GM18505 (cell line): ENCODE results near the gene FADD.

ENCODE experiments used
- ATAC-seq: cut with Tn5 transposase; IDR thresholded peaks from one replicate; pipeline ENCODE4 v1.9.1; 2021; ENCODE audit not compliant: unreplicated experiment
- POLR2A ChIP-seq: IDR thresholded peaks from 4 replicates; pipeline ENCODE4 v1.6.1; 2011; ENCODE audit warnings: borderline replicate concordance; ENCODE audit not compliant: insufficient read depth, insufficient read length; ENCODE audit errors: extremely low read depth

Gene FADD

GRCh38 chr11:70243912-70244652 lies 41.0 kb downstream of the FADD start:
- no peak for TF ChIP-seq POLR2A
- ATAC-seq: no peak

- ATAC-seq: no peak
- no peak for TF ChIP-seq POLR2A
Measured at GRCh38 chr11:70244698-70245097, 41.6 kb downstream of the FADD start.

- no peak for ATAC-seq
- no peak for TF ChIP-seq POLR2A
Measured at GRCh38 chr11:70246196-70246595, 43.1 kb downstream of the FADD start.

DNA sequence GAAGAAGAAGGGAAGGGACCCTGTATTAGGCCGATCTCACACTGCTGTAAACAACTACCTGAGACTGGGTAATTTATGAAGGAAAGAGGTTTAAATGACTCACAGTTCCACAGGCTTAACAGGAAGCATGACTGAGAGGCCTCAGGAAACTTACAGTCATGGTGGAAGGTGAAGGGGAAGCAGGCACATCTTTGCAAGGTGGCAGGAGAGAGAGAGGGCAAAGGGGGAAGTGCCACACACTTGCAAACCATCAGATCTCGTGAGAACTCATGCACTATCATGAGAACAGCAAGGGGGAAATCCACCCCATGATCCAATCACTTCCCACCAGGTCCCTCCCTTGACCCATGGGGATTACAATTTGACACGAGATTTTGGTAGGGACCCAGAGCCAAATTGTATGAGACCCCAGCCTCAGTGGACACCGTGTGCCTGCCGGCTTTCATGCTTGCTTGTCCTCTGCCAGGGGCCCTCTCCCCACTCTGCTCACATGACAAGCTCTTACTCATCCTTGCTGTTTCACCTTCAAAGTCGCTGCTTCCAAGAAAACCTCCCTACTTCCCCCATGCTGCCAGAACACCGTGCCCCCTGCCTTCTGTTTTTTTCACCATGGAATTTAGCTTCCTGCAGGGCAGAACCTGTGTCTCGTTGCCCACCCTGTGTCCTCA lies 44.1 kb downstream of the FADD start:
- ATAC-seq: no peak
- no peak for TF ChIP-seq POLR2A

GRCh38 chr11:70247710-70248072 lies 44.6 kb downstream of the FADD start:
- no peak for ATAC-seq

DNA sequence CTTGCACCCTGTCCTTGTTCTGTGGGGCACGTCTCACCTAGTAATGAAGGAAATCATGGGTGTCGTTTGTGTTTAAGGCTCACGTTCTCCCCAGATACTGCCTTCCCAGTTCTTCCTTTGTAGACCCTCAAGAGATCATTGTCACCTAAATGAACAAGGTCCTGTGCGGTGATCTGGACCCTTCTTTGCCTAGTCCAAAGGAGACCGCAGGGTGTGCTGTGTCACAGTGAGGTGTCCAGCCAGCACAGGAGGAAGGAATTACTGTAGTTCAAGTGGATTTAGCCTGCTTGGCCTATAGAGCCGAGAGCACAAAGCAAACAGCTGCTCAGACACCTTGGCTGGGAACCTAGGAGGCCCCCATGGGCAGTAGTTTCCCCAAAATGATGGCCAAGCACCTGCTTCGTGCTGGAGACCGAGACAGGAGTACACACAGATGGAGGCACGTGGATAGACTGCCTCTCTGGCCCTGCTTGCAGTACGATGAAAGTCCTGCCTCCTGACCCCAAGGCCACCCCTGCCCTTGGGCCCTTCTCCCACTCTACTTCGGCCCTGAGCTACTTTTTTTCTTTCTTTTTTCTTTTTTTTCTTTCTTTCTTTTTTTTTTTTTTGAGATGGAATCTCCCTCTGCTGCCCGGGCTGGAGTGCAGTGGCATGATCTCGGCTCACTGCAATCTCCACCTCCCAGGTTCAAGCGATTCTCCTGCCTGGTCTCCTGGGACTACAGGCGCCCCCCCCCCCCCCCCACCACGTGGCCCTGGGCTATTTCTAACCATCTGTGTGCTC lies 48.0 kb downstream of the FADD start:
- no peak for TF ChIP-seq POLR2A
- ATAC-seq: no peak

More at GRCh38 chr11:70247710-70248072, 44.6 kb downstream of the FADD start:
- TF ChIP-seq POLR2A: no peak

GRCh38 chr11:70251659-70252321 lies 48.7 kb downstream of the FADD start:
- no peak for TF ChIP-seq POLR2A
- ATAC-seq: no peak

GRCh38 chr11:70252844-70253243 lies 49.7 kb downstream of the FADD start:
- no peak for TF ChIP-seq POLR2A
- ATAC-seq: peak; percentile 65

GRCh38 chr11:70255477-70256116 lies 52.5 kb downstream of the FADD start:
- no peak for ATAC-seq
- TF ChIP-seq POLR2A: no peak
